Stomach (tissue), 9 donors: ENCODE data around the gene MIS18BP1. TPM values are rescaled to one million over a fixed set of nuclear protein-coding genes. Genes with fewer than 3 reads are reported as not detected.
"Not testable (repeated sequence)": the region's sequence is repeated elsewhere in the genome, so short reads cannot be mapped to it uniquely, and the experiment has no call there.

Experiments
- DNase-seq, 2 donors: peaks; one replicate each; pipeline versions ENCODE4 v3.0.0 to v3.0.0-alpha.2; 2013 to 2019
- H3K27ac ChIP-seq, 5 donors: fragments of 200-600 bp in 4 of 5; sonication (generic) in 4 of 5; one replicate each; pipeline ENCODE4 v1.5.1; 2013 to 2019; ENCODE audit warnings: mild to moderate bottlenecking in 1 of 5, moderate library complexity in 1 of 5
- H3K27me3 ChIP-seq, 3 donors: fragments of 200-600 bp; sonication (generic); one replicate each; pipeline ENCODE4 v1.5.1; 2017 to 2019; ENCODE audit warnings: mixed run types in 1 of 3
- H3K36me3 ChIP-seq, 4 donors: fragments of 200-600 bp; sonication (generic); 1 replicate in 3 of 4; 2 replicates in 1 of 4; pipeline ENCODE4 v1.5.1; 2016 to 2019
- H3K4me1 ChIP-seq, 4 donors: fragments of 200-600 bp; sonication (generic); one replicate each; pipeline ENCODE4 v1.5.1; 2016 to 2019
- H3K4me3 ChIP-seq, 4 donors: fragments of 200-600 bp; sonication (generic) in 3 of 4; one replicate each; pipeline ENCODE4 v1.5.1; 2016 to 2019; ENCODE audit warnings: mild to moderate bottlenecking in 1 of 4
- H3K9me3 ChIP-seq, 4 donors: fragments of 200-600 bp; sonication (generic); one replicate each; pipeline ENCODE4 v1.5.1; 2016 to 2019
- CTCF ChIP-seq, 7 experiments: fragments of 450-650 bp in 4 of 7; fragments of 200-600 bp in 3 of 7; sonication (generic) in 3 of 7; IDR thresholded peaks; one replicate each; pipeline ENCODE4 v1.5.1; 2016 to 2019; ENCODE audit warnings: antibody characterized with exemption in 7 of 7, control low read depth in 2 of 7, mild to moderate bottlenecking in 1 of 7
- EP300 ChIP-seq: sonication (generic); formaldehyde crosslinking; IDR thresholded peaks from one replicate; pipeline ENCODE4 v1.6.1; 2017; ENCODE audit warnings: antibody characterized with exemption
- POLR2A ChIP-seq, 4 donors: fragments of 450-650 bp; IDR thresholded peaks; one replicate each; pipeline ENCODE4 v1.6.1; 2016; ENCODE audit warnings: antibody characterized with exemption in 4 of 4, control low read depth in 2 of 4, mild to moderate bottlenecking in 1 of 4, moderate library complexity in 1 of 4
- POLR2AphosphoS5 ChIP-seq, 3 donors: sonication (generic); formaldehyde crosslinking; IDR thresholded peaks; one replicate each; pipeline ENCODE4 v1.6.1; 2016; ENCODE audit warnings: antibody characterized with exemption in 3 of 3
- WGBS, 5 donors: extraction: QIAGEN DNeasy Blood & Tissue Kit in 3 of 5; methylation state at CpG; one replicate each; pipeline versions ENCODE4 v1.1.5 to v1.1.7; 2013 to 2018; 5-methylcytosine and 5-hydroxymethylcytosine counted together
- intact Hi-C: fragments of 100-400 bp; cut with DNase I; formaldehyde crosslinking; loops from one replicate; pipeline ENCODE4 v1.15.1; 2023; ENCODE audit warnings: low total_unique reads
- polyA plus RNA-seq, 3 donors: library from polyadenylated mRNA; stranded (reverse); fragments of 200-250 nt; gene quantifications; one replicate each; pipeline ENCODE4 v1.2.3, GENCODE V29; 2013
- total RNA-seq, 5 donors: library from RNA; depleted of rRNA; stranded (reverse); fragments of >200 nt; gene quantifications; one replicate each; pipeline versions ENCODE4 v1.1.0 to v1.2.3, GENCODE V29; 2014 to 2016
- donor health status: healthy with polysubstance abuse.
- donor health status: Bipolar disorder and iron deficiency.
- donor health status: healthy.

MIS18BP1 gene
- total and polyA plus RNA-seq, 8 donors: 4.4 to 67.7 (median 13.2) TPM

- TF ChIP-seq CTCF (IDR thresholded peaks at IDR 0.05) (no peak), EP300 (no peak), POLR2AphosphoS5 (IDR thresholded peaks at IDR 0.05) (no peak), POLR2A (IDR thresholded peaks at IDR 0.05) (no peak)
- Histone ChIP-seq H3K4me1 (no peaks in the 10 kb centered on the region), H3K36me3 (no peaks in the 10 kb centered on the region), H3K4me3 (no peak overlapping the region), H3K27ac (no peak overlapping the region), H3K9me3 (peaks cover 0 to 3% (median 0%) of the 10 kb centered on the region in 4 donors), H3K27me3 (no peaks in the 10 kb centered on the region)
- no peak for DNase-seq
- WGBS, 5 donors: 48 to 67% (median 63%) methylated on average over 2 of the region's 2 CpGs
- intact Hi-C loops: no loop called here
Measured at GRCh38 chr14:45287610-45288009, 34.6 kb upstream of the MIS18BP1 start.

- no peak for DNase-seq
- WGBS, 5 donors: 80 to 86% (median 82%) methylated on average over 2 of the region's 2 CpGs
- no peak for TF ChIP-seq CTCF (IDR thresholded peaks at IDR 0.05)
- no peak for TF ChIP-seq EP300
- TF ChIP-seq POLR2AphosphoS5 (IDR thresholded peaks at IDR 0.05): no peak
- TF ChIP-seq POLR2A (IDR thresholded peaks at IDR 0.05): no peak
- Histone ChIP-seq H3K4me1 (no peaks in the 10 kb centered on the region), H3K4me3 (no peak overlapping the region), H3K27me3 (no peaks in the 10 kb centered on the region), H3K9me3 (peaks cover 4 to 23% (median 13%) of the 10 kb centered on the region in 4 donors), H3K36me3 (no peaks in the 10 kb centered on the region), H3K27ac (no peak overlapping the region)
- intact Hi-C loops: no loop called here
Measured at GRCh38 chr14:45284802-45285201, 31.8 kb upstream of the MIS18BP1 start.

GRCh38 chr14:45281731-45282400, 28.9 kb upstream of the MIS18BP1 start:
- H3K27me3 ChIP-seq, DNase-seq, intact Hi-C loops, H3K4me3 ChIP-seq, H3K27ac ChIP-seq, H3K36me3 ChIP-seq, H3K4me1 ChIP-seq: not testable (repeated sequence)
- peaks cover 4 to 23% (median 13%) of the 10 kb centered on the region in 4 donors for H3K9me3 ChIP-seq
- 86 to 95% (median 93%) methylated on average over 12 of the region's 12 CpGs for WGBS, 5 donors

GRCh38 chr14:45271858-45272537, 19.0 kb upstream of the MIS18BP1 start:
- Histone ChIP-seq H3K4me3 (no peak overlapping the region), H3K27ac (no peak overlapping the region), H3K9me3 (no peaks in the 10 kb centered on the region), H3K36me3 (no peaks in the 10 kb centered on the region), H3K4me1 (peaks cover 0 to 7% (median 0%) of the 10 kb centered on the region in 4 donors), H3K27me3 (no peaks in the 10 kb centered on the region)
- TF ChIP-seq POLR2AphosphoS5 (IDR thresholded peaks at IDR 0.05) (no peak), EP300 (no peak), CTCF (IDR thresholded peaks at IDR 0.05) (no peak), POLR2A (IDR thresholded peaks at IDR 0.05) (no peak)
- no peak for DNase-seq
- 86 to 91% (median 89%) methylated on average over 6 of the region's 6 CpGs for WGBS, 5 donors
- intact Hi-C loops: loop anchor here (10.0 kb wide), 1 partner anchor 357 kb away; no protein-coding TSS in a partner anchor
